H1 (cell line): Measurements from ENCODE around the gene BCAS4. TPM values are rescaled to one million over a fixed set of nuclear protein-coding genes. Genes with fewer than 3 reads are reported as not detected.

Experiments used
- CTCF ChIA-PET: fragments of 300-600 bp; sonication (Branson Sonifier 250); formaldehyde crosslinking; loops from one replicate; lab custom pipeline; 2021; ENCODE audit not compliant: partially characterized antibody; lab: Charles Lee
- POLR2A ChIA-PET: fragments of 300-600 bp; sonication (Branson Sonifier 250); formaldehyde crosslinking; loops from one replicate; lab custom pipeline; 2021; ENCODE audit warnings: inconsistent platforms; ENCODE audit not compliant: partially characterized antibody; lab: Charles Lee
- DNase-seq, 2 experiments: peaks; one replicate each; pipeline versions ENCODE4 v3.0.0 to v3.0.0-alpha.2; 2010 to 2022; ENCODE audit warnings: low spot score in 2 of 2, low read depth in 1 of 2, mixed read lengths in 1 of 2
- FAIRE-seq: peaks from 2 replicates; lab custom pipeline; 2011; peaks lifted over from hg19 to GRCh38; lab: Jason Lieb, UNC
- H2AFZ ChIP-seq: 2 replicates; pipeline ENCODE4 v1.8.1; 2012; ENCODE audit warnings: low read length, inconsistent platforms
- H2AK5ac ChIP-seq: 2 replicates; pipeline ENCODE4 v1.6.1; 2013; ENCODE audit warnings: low read depth, low read length
- H2BK120ac ChIP-seq: replicated peaks from 2 replicates; pipeline ENCODE3; 2013; ENCODE audit warnings: low read depth, low read length, inconsistent platforms
- H2BK12ac ChIP-seq: 2 replicates; pipeline ENCODE4 v1.6.1; 2013; ENCODE audit warnings: low read depth, low read length
- H2BK15ac ChIP-seq: 2 replicates; pipeline ENCODE4 v1.6.1; 2013; ENCODE audit warnings: low read length
- H2BK20ac ChIP-seq: 2 replicates; pipeline ENCODE4 v1.6.1; 2013; ENCODE audit warnings: low read length
- H2BK5ac ChIP-seq: 2 replicates; pipeline ENCODE4 v1.6.1; 2013; ENCODE audit warnings: low read depth, low read length
- H3K14ac ChIP-seq: 2 replicates; pipeline ENCODE4 v1.6.1; 2013; ENCODE audit warnings: inconsistent platforms; ENCODE audit not compliant: insufficient read length
- H3K18ac ChIP-seq: 2 replicates; pipeline ENCODE4 v1.6.1; 2013; ENCODE audit warnings: low read length; ENCODE audit errors: extremely low read depth
- H3K23ac ChIP-seq: 2 replicates; pipeline ENCODE4 v1.6.1; 2013; ENCODE audit warnings: inconsistent platforms; ENCODE audit not compliant: insufficient read length
- H3K23me2 ChIP-seq: 2 replicates; pipeline ENCODE4 v1.6.1; 2013; ENCODE audit warnings: low read depth, low read length
- H3K27ac ChIP-seq: 2 replicates; pipeline ENCODE4 v1.6.1; 2011; ENCODE audit warnings: low read depth, low read length, inconsistent platforms
- H3K27me3 ChIP-seq, 4 experiments: replicated peaks in 1 of 4; 1 replicate in 1 of 4; 2 replicates in 3 of 4; pipeline versions ENCODE4 v1.6.1 to v1.8.1; 2011 to 2013; ENCODE audit warnings: low read length in 3 of 4, mild to moderate bottlenecking in 3 of 4, inconsistent platforms in 2 of 4, mixed read lengths in 2 of 4, moderate library complexity in 1 of 4; ENCODE audit not compliant: control insufficient read depth in 3 of 4, insufficient read depth in 3 of 4; ENCODE audit errors: extremely low read depth in 1 of 4
- H3K36me3 ChIP-seq, 4 experiments: 2 replicates each; pipeline versions ENCODE4 v1.6.1 to v1.8.1; 2011 to 2013; ENCODE audit warnings: mild to moderate bottlenecking in 4 of 4, low read length in 3 of 4, moderate library complexity in 2 of 4, control low read depth in 1 of 4, inconsistent platforms in 1 of 4; ENCODE audit not compliant: insufficient read depth in 4 of 4, control insufficient read depth in 2 of 4
- H3K4ac ChIP-seq: replicated peaks from 2 replicates; pipeline ENCODE3; 2013; ENCODE audit warnings: low read length, low read depth, mixed read lengths, inconsistent platforms; ENCODE audit not compliant: insufficient read length
- H3K4me1 ChIP-seq, 4 experiments: replicated peaks in 1 of 4; 1 replicate in 1 of 4; 2 replicates in 3 of 4; pipeline versions ENCODE4 v1.6.1 to v1.8.1; 2011 to 2013; ENCODE audit warnings: low read length in 3 of 4, inconsistent platforms in 2 of 4, mixed read lengths in 1 of 4; ENCODE audit not compliant: insufficient read depth in 4 of 4, control insufficient read depth in 3 of 4
- H3K4me2 ChIP-seq, 2 experiments: 2 replicates each; pipeline versions ENCODE4 v1.6.1 to v1.8.1; 2011 to 2013; ENCODE audit warnings: low read depth in 2 of 2, low read length in 2 of 2, control low read depth in 1 of 2, inconsistent platforms in 1 of 2, mild to moderate bottlenecking in 1 of 2; ENCODE audit not compliant: insufficient read depth in 1 of 2
- H3K4me3 ChIP-seq, 4 experiments: fragments of 200-600, 300-600 bp in 1 of 4; sonication (generic), shearing (Covaris generic), sonication (Bioruptor Twin) in 1 of 4; 2 replicates each; pipeline versions ENCODE4 v1.5.1 to v1.8.1; 2011 to 2016; ENCODE audit warnings: low read length in 4 of 4, low read depth in 3 of 4, control low read depth in 2 of 4, inconsistent platforms in 2 of 4, mild to moderate bottlenecking in 2 of 4, mixed read lengths in 1 of 4, moderate library complexity in 1 of 4; ENCODE audit not compliant: insufficient read depth in 2 of 4; ENCODE audit errors: extremely low read depth in 1 of 4
- H3K56ac ChIP-seq: replicated peaks from 2 replicates; pipeline ENCODE3; 2013; ENCODE audit warnings: low read depth, mild to moderate bottlenecking, mixed read lengths, low read length, inconsistent platforms; ENCODE audit not compliant: insufficient read length
- H3K79me1 ChIP-seq: 2 replicates; pipeline ENCODE4 v1.6.1; 2013; ENCODE audit warnings: low read depth, low read length, control low read depth
- H3K79me2 ChIP-seq, 2 experiments: 2 replicates each; pipeline versions ENCODE4 v1.6.1 to v1.8.1; 2012 to 2013; ENCODE audit warnings: low read length in 2 of 2, mild to moderate bottlenecking in 2 of 2, inconsistent platforms in 1 of 2; ENCODE audit not compliant: insufficient read depth in 2 of 2, control insufficient read depth in 1 of 2
- H3K9ac ChIP-seq, 4 experiments: replicated peaks in 1 of 4; 1 replicate in 1 of 4; 2 replicates in 3 of 4; pipeline versions ENCODE4 v1.6.1 to v1.8.1; 2011 to 2013; ENCODE audit warnings: low read depth in 3 of 4, low read length in 3 of 4, control low read depth in 2 of 4, mild to moderate bottlenecking in 2 of 4, moderate library complexity in 2 of 4, inconsistent platforms in 1 of 4; ENCODE audit errors: extremely low read depth in 1 of 4
- H3K9me3 ChIP-seq, 2 experiments: 2 replicates each; pipeline versions ENCODE4 v1.6.1 to v1.8.1; 2012 to 2013; ENCODE audit warnings: mild to moderate bottlenecking in 2 of 2, moderate library complexity in 2 of 2, control low read depth in 1 of 2, inconsistent platforms in 1 of 2, low read depth in 1 of 2, low read length in 1 of 2, mixed read lengths in 1 of 2; ENCODE audit not compliant: insufficient read depth in 2 of 2
- H4K20me1 ChIP-seq, 2 experiments: replicated peaks in 1 of 2; 2 replicates each; pipeline versions ENCODE3 to v1.8.1; 2011 to 2013; ENCODE audit warnings: inconsistent platforms in 2 of 2, low read length in 2 of 2, mild to moderate bottlenecking in 1 of 2; ENCODE audit not compliant: insufficient read depth in 2 of 2, control insufficient read depth in 1 of 2
- H4K5ac ChIP-seq: 2 replicates; pipeline ENCODE4 v1.6.1; 2013; ENCODE audit warnings: low read length, low read depth, mixed read lengths, inconsistent platforms; ENCODE audit not compliant: insufficient read length
- H4K8ac ChIP-seq: 2 replicates; pipeline ENCODE4 v1.8.0; 2013; ENCODE audit warnings: mild to moderate bottlenecking, moderate library complexity, low read length, inconsistent platforms; ENCODE audit not compliant: insufficient read depth; ENCODE audit errors: extremely low read depth
- H4K91ac ChIP-seq: replicated peaks from 2 replicates; pipeline ENCODE3; 2013; ENCODE audit warnings: low read length, mixed read lengths, inconsistent platforms; ENCODE audit not compliant: insufficient read length
- ATF2 ChIP-seq: IDR thresholded peaks from 2 replicates; pipeline ENCODE4 v1.6.1; 2012; ENCODE audit warnings: low read length, inconsistent platforms
- ATF3 ChIP-seq: IDR thresholded peaks from 2 replicates; pipeline ENCODE4 v1.6.1; 2011; ENCODE audit warnings: low read depth, mild to moderate bottlenecking, low read length; ENCODE audit not compliant: insufficient read depth
- CEBPB ChIP-seq: IDR thresholded peaks from 2 replicates; pipeline ENCODE4 v1.6.1; 2012; ENCODE audit warnings: low read depth, low read length
- CHD1 ChIP-seq: IDR thresholded peaks from 2 replicates; pipeline ENCODE4 v1.6.1; 2012; ENCODE audit warnings: low read depth, low read length, improper control_type of control experiment
- EGR1 ChIP-seq: IDR thresholded peaks from 2 replicates; pipeline ENCODE4 v1.6.1; 2011; ENCODE audit warnings: low read depth, low read length, borderline replicate concordance
- GABPA ChIP-seq: IDR thresholded peaks from 2 replicates; pipeline ENCODE4 v1.6.1; 2011; ENCODE audit warnings: mild to moderate bottlenecking, low read length, moderate library complexity, borderline replicate concordance; ENCODE audit not compliant: insufficient read depth
- HDAC2 ChIP-seq, 2 experiments: fragments of 300-600 bp in 1 of 2; sonication (generic) in 1 of 2; IDR thresholded peaks; 2 replicates each; pipeline ENCODE4 v1.6.1; 2011 to 2012; ENCODE audit warnings: low read depth in 2 of 2, low read length in 2 of 2, mild to moderate bottlenecking in 2 of 2, moderate library complexity in 2 of 2, borderline replicate concordance in 1 of 2, inconsistent platforms in 1 of 2
- JUN ChIP-seq: IDR thresholded peaks from 2 replicates; pipeline ENCODE4 v1.6.1; 2011; ENCODE audit warnings: low read depth, mild to moderate bottlenecking, improper control_type of control experiment, low read length
- SP1 ChIP-seq: IDR thresholded peaks from 2 replicates; pipeline ENCODE4 v1.6.1; 2011; ENCODE audit warnings: low read depth, low read length
- TAF7 ChIP-seq: optimal IDR thresholded peaks from 2 replicates; pipeline ENCODE3; 2011; ENCODE audit warnings: low read depth, mild to moderate bottlenecking, inconsistent platforms, low read length, moderate library complexity, borderline replicate concordance
- TCF12 ChIP-seq: IDR thresholded peaks from 2 replicates; pipeline ENCODE4 v1.6.1; 2011; ENCODE audit warnings: low read depth, mild to moderate bottlenecking, low read length
- WGBS, 2 experiments: shearing (Covaris generic) in 1 of 2; methylation state at CpG; one replicate each; pipeline versions ENCODE4 v1.1.6 to v1.1.7; 2013 to 2015; ENCODE audit warnings: low lambda C conversion rate in 2 of 2, mixed read lengths in 2 of 2, inconsistent platforms in 1 of 2, low coverage in 1 of 2, missing lambda C conversion rate in 1 of 2; ENCODE audit not compliant: insufficient replicate concordance in 2 of 2, insufficient coverage in 1 of 2, insufficient read length in 1 of 2; ENCODE audit errors: extremely low coverage in 1 of 2, missing lambda C conversion rate in 1 of 2; 5-methylcytosine and 5-hydroxymethylcytosine counted together
- polyA plus RNA-seq, 7 experiments: library from polyadenylated mRNA; depleted of rRNA in 3 of 7; stranded (reverse) in 5 of 7; unstranded in 2 of 7; fragments of >200 nt in 5 of 7; fragments of 200-250 nt in 2 of 7; gene quantifications; 1 replicate in 5 of 7; 2 replicates in 1 of 7; 4 replicates in 1 of 7; pipeline versions ENCODE4 v1.2.1 to v1.2.3, GENCODE V29; 2011 to 2013; ENCODE audit warnings: missing spikeins in 2 of 7, mixed read lengths in 2 of 7
- total RNA-seq: library from RNA; stranded (reverse); fragmentation: NEBNext Ultra II Directional; extraction: Animal tissue kit (Norgen Biotek cat#: 25700); gene quantifications from 2 replicates; pipeline ENCODE4 v1.2.1, GENCODE V29; 2021

The BCAS4 gene
- total and polyA plus RNA-seq, 2 of the 8 experiments (the other 6 are each of a cell fraction or from before 2014, with no cell fraction given) = 21.2 to 23.6 TPM

- H3K14ac ChIP-seq = no peak overlapping the region
- H2BK15ac ChIP-seq = no peak overlapping the region
- TF ChIP-seq TAF7 (no peak), HDAC2 (IDR thresholded peaks at IDR 0.05; ENCODE audit: borderline replicate concordance in 1 of 2, low read depth in 2 of 2, low read length in 2 of 2) (no peak), CEBPB (no peak), JUN (no peak), SP1 (no peak), CHD1 (no peak), TCF12 (no peak), EGR1 (no peak), ATF2 (no peak), ATF3 (no peak), GABPA (no peak)
Observed at GRCh38 chr20:50824137-50824536, 29.3 kb downstream of the BCAS4 start.

More at GRCh38 chr20:50824137-50824536, 29.3 kb downstream of the BCAS4 start:
- H3K9me3 ChIP-seq = no peaks in the 10 kb centered on the region
- ChIA-PET POLR2A (no interaction called here), CTCF (interaction anchor here (1.2 to 2.5 kb wide), 5 partner anchors 23 to 105 kb away, joined by 3 to 7 read pairs (median 6); no protein-coding TSS in a partner anchor)
- H4K20me1 ChIP-seq = peaks cover 0 to 2% of the 10 kb centered on the region in 2 experiments
- H3K27me3 ChIP-seq = no peaks in the 10 kb centered on the region
- H4K5ac ChIP-seq = no peak overlapping the region
- H3K4me1 ChIP-seq = peaks cover 0 to 3% (median 1%) of the 10 kb centered on the region in 4 experiments; a peak in 2 of 7 replicates
- H2BK20ac ChIP-seq = no peak overlapping the region
- WGBS, 2 experiments = 83% methylated on average over 3 of the region's 3 CpGs; no CpG with 5 or more reads in 1 of the 2 experiments
- H3K4me2 ChIP-seq = no peak overlapping the region
- no peak overlapping the region for H4K8ac ChIP-seq
- no peaks in the 10 kb centered on the region for H3K79me1 ChIP-seq
- H3K79me2 ChIP-seq = no peaks in the 10 kb centered on the region
- H4K91ac ChIP-seq = no peak overlapping the region
- no peaks in the 10 kb centered on the region; the same call in 1 of the 2 replicates for H3K23me2 ChIP-seq
- no peak overlapping the region for H3K56ac ChIP-seq
- H3K23ac ChIP-seq = no peak overlapping the region
- DNase-seq (no peak), FAIRE-seq (no peak)
- no peak overlapping the region for H3K18ac ChIP-seq
- H3K9ac ChIP-seq = no peak overlapping the region
- H3K27ac ChIP-seq = no peak overlapping the region
- H3K4me3 ChIP-seq = no peak overlapping the region
- 0 out of 8 replicates have a peak, but pooled peaks cover 0 to 3% (median 0%) of the 10 kb centered on the region in 4 experiments for H3K36me3 ChIP-seq
- no peak overlapping the region for H3K4ac ChIP-seq
- no peak overlapping the region for H2BK5ac ChIP-seq
- H2BK120ac ChIP-seq = no peak overlapping the region
- H2AK5ac ChIP-seq = no peak overlapping the region
- no peak overlapping the region for H2AFZ ChIP-seq
- H2BK12ac ChIP-seq = no peak overlapping the region
